AG10803 (cell line): ENCODE results near the gene SLC6A18.

ENCODE experiments used
- DNase-seq: peaks from one replicate; pipeline ENCODE4 v3.0.0; 2010; ENCODE audit warnings: low read depth
- H3K4me3 ChIP-seq: 2 replicates; pipeline ENCODE4 v1.5.1; 2011; ENCODE audit warnings: mild to moderate bottlenecking, low read length, control low read depth
- TF ChIP-seq, protein P1 (sequence below): conservative IDR thresholded peaks from 2 replicates; pipeline ENCODE4 v1.5.1; 2011; ENCODE audit warnings: mild to moderate bottlenecking, low read length, control low read depth, inconsistent platforms

SLC6A18 gene

DNA sequence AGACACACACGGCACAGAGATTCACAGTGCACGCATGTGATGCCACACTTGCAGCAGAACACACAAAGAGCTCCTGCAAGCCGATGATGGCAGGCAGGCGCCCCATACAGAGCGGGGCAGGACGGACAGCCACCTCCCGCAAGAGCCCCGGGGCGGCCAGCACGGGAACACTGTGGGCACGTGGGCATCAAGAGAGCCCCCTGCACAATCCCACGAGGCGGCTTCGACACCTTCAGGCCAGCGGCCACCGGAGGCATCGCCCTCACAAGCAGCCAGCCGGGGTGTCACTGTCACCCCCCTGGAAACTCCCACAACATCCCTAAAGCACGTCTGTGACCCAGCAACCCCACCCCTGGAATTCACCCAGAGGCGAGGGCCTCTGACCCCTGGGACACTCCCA lies 51.7 kb downstream of the SLC6A18 start:
- no peak for DNase-seq
- TF ChIP-seq, protein P1, sequence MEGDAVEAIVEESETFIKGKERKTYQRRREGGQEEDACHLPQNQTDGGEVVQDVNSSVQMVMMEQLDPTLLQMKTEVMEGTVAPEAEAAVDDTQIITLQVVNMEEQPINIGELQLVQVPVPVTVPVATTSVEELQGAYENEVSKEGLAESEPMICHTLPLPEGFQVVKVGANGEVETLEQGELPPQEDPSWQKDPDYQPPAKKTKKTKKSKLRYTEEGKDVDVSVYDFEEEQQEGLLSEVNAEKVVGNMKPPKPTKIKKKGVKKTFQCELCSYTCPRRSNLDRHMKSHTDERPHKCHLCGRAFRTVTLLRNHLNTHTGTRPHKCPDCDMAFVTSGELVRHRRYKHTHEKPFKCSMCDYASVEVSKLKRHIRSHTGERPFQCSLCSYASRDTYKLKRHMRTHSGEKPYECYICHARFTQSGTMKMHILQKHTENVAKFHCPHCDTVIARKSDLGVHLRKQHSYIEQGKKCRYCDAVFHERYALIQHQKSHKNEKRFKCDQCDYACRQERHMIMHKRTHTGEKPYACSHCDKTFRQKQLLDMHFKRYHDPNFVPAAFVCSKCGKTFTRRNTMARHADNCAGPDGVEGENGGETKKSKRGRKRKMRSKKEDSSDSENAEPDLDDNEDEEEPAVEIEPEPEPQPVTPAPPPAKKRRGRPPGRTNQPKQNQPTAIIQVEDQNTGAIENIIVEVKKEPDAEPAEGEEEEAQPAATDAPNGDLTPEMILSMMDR, result no peak
- H3K4me3 ChIP-seq, result no peak overlapping the region

DNA sequence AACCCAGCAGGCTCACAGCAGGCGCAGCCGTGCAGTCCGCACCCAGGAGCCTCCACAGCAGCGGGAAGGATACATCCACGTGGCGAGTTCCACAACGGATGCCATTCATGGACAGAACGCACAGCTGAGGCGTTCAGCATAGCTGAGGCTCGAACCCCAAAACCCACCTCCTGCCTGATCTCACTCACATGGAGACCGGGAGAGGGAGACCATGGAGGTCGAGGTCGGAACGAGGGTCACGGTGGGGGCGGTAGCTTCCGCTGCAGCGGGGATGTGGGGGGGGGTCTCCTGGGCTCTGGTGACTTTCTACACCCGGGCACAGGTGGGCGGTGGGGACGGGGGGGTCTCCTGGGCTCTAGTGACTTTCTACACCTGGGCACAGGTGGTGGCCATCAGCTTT lies 52.1 kb downstream of the SLC6A18 start:
- H3K4me3 ChIP-seq, result no peak overlapping the region
- no peak for DNase-seq
- TF ChIP-seq, protein P1, result no peak

DNA sequence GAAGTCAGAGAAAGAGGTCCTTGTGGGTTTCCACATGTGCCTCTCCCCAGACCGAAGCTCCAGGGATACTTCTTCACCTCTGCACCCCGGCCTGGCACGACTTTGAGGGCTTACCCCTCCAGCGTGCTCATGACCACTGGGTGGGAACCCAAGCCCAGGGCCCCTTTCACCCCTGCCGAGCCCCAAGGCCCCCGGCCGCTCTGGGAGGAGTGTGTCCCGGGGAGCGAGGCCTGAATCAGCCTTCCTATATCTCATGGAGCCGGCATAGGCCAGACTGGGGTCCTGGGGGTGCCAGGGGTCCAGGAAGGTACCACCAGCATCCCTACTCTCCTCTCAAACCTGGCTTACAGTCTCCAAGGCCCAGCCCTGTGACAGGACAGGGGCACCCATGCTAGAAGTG lies 52.6 kb downstream of the SLC6A18 start:
- no peak overlapping the region for H3K4me3 ChIP-seq
- TF ChIP-seq, protein P1, result no peak

DNA sequence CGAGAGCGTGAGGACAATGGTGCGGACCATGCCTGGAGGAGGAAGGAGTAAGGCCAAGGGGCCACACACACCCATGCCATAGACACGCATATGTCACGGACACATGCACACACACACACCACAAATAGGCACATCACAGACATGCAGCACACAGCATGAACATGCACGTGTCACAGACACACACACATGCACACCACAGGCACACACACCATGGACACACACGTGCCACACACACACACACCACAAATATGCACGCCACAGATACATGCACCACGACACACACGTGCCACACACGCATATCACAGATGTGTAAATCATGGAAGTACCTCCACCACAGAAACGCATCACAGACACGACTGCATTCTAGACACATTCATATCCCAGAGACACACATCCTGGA lies 53.0 kb downstream of the SLC6A18 start:
- H3K4me3 ChIP-seq, result no peak overlapping the region
- TF ChIP-seq, protein P1, result no peak
- no peak for DNase-seq

More for the DNA sequence above, 52.6 kb downstream of the SLC6A18 start:
- no peak for DNase-seq

DNA sequence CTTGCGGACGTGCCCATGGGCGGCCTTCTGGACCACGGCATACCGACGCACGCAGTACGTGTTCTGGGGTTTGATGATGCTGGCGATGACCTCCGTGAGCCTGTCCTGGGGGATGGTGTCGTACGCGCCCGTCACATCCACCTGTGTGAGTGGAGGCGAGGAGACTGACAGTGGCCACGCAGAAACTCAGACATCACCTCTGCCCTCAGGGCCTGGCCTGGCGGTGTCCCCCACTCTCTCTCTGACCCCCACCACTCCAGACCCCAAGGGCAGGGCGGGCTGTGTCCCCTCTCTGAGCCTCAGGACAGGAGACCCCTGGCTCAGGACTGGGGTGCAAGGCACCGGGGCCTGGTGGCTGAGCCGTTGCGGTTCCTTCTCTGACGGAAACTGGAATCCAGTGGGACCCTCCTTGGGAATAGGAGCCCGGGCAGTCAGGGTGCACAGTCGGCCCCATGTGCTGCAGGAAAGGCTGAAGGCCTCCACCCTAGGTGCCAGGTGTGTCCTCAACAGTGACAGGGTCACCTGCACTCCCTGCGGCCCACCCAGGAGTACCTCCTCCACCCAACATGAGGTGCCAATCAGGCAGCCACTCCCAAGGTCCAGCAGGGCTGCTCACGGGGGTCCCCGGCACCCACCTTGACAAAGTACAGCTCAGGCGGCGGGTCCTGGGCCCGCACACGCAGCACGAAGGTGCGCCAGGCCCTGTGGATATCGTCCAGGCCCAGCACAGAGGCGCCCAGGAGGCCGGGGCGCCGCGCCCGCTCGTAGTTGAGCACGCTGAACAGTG lies 53.7 kb downstream of the SLC6A18 start:
- no peak for DNase-seq
- TF ChIP-seq, protein P1, result no peak
- H3K4me3 ChIP-seq, result no peak overlapping the region

DNA sequence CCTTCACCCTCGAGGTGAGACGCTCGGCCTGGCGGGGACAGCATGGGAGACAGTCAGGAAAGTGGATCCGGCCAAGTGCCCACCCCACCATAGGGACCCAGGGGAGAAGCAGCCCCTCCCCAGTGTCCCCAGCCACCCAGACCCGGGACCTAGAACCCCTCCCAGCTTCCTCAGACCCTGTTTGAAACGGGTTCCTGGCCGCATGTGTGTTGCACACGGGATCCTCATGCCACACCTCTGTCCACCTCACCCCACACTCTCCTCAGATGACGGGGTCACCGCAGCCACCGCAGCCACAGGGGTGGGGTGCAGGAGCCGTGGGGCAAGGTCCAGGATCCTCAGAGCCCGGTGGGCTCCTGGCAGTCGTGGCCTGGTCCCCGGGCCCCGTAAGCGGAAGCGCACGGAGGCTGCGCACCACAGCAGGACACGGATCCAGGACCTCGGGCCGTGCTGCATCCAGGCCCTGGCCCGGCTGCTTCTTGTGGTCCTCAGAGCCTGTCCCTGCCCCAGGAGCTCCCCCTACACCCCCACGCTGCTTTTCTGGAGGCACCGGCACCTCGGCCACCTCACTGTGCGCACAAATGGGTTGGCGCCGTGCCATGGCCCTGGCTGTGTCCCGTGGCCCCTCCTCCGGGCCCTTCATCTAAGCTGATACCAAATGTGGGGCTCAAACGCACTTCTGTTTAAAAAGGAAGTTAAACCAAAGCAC lies 54.4 kb downstream of the SLC6A18 start:
- TF ChIP-seq, protein P1, result no peak
- no peak for DNase-seq
- no peak overlapping the region for H3K4me3 ChIP-seq
